HG02571 (cell line): Measurements from ENCODE around the gene PRR15L.
"Not testable (repeated sequence)": the region's sequence is repeated elsewhere in the genome, so short reads cannot be mapped to it uniquely, and the experiment has no call there.

ENCODE experiments used
- ATAC-seq: cut with Tn5 transposase; IDR thresholded peaks from one replicate; pipeline ENCODE4 v1.9.1; 2021; ENCODE audit warnings: mild to moderate bottlenecking, moderate library complexity; ENCODE audit not compliant: unreplicated experiment

PRR15L gene

DNA sequence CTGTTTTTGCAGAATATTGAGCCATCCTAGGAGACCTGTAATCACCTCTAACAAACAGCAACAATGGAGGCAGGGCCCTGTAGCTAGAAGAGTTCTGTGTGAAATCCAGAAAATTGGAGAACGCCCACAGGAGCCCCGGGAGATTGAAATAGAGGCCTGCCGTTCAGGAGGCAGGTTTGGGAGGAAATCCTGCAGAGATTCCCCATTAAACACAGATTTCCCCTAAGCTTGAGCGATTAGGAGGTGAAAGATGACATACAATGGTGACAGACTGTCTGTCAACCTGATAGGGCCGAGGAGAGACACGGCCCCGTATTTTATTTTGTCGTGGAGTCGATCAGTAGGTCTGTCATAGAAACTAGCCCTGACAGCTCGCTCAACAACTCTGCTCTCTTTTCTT lies 31.5 kb upstream of the PRR15L start:
- no peak for ATAC-seq

GRCh38 chr17:47988445-47988844 lies 30.8 kb upstream of the PRR15L start:
- ATAC-seq = not testable (repeated sequence)

DNA sequence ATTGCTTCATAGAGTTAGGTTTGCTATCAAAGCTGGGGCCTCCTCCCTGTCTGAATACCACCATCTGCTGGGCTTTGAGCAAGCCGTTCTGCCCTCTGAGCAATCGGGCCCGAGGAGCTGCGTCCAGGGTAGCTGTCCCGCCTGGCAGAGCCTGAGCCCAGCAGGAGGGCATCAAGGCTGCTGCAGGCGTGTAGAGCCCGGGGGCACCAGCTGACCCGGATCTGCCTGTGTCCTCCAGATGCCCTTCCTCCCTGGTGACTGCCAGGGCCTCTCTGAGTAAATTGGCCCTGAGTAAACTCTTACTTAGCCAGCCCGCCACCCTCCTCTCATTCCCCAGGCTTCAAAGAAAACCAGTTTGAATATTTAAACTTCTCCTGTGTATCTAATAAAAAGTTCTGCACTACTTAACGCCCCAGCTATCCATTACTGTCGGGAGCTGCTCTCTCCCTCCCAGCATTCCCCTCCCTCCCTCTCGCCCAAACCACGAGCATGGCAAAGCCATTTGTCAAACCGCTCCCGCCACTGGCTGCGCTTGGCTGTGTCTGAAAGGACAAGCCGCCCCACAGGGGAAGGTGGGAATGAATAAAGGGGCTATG lies 29.7 kb upstream of the PRR15L start:
- no peak for ATAC-seq

DNA sequence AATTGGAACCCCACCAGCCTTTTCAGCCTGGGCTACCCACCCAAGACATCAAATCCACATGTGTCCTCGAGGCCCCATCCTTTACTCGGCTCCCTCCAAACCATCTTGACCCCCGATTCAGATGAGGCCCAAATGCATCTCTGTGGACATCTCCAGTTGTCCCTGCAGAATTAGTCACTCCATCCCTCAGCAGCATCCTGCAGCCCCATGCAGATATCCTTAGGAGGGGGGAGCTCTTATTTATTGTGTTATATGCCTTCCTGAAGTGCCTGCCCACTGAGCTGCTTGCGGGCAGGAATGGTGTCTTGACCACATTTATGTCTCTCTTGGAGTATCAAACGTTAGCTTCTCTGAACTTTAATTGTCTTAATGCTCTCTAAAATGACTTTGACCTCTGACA lies 28.8 kb upstream of the PRR15L start:
- ATAC-seq = no peak

- ATAC-seq = no peak
These were observed 26.0 kb upstream of the PRR15L start for GRCh38 chr17:47983492-47984223.

DNA sequence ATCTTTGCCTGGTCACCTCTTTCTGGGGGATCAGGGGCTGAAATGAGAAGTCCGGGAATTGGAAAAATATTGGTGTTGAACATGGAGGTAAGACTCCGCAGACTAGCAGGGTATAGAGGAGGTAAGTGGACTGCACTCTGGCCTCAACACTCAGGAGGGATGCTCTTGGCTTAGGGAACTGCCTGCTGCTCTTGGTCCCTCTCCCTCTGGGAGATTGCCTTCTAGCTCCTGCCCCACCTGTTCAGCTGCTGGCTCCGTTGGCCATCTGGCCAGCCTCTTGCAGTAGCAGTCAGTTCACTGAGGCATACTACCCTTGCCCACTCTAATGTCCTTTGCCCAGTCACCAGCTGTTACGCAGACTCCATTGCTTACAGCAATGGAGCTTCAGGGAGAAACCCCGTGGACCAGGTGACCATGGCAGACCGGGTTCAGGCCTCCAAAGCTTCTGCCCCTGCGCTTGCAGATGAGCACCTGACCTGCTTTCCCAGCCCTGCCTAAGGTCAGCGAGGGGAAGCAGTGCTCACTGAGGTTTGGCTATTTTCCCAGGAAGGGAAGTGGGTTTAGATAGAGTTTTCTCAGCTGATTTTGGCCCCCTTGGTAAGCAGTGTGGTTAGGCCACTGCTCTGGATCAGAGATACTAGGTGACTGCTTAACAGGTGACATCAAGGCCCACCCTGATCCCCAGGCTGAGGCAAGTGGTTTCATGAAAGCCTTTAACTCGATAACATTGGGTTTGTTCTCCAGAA lies 25.1 kb upstream of the PRR15L start:
- no peak for ATAC-seq

GRCh38 chr17:47982091-47982617 lies 24.5 kb upstream of the PRR15L start:
- no peak for ATAC-seq

DNA sequence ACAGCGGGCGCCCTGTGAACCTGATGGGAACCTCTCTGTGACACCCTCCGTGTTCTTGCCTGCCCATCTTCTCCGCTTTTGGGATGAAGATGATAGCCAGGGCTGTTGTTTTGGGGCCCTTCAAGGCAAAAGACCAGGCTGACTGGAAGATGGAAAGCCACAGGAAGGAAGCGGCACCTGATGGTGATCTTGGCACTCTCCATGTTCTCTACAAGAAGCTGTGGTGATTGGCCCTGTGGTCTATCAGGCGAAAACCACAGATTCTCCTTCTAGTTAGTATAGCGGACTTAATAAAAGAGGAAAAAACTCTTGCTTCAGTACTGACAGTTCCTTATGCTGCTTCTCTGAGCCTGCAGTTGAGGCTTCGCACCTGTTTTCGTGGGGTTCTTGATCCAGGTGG lies 23.8 kb upstream of the PRR15L start:
- ATAC-seq = no peak

DNA sequence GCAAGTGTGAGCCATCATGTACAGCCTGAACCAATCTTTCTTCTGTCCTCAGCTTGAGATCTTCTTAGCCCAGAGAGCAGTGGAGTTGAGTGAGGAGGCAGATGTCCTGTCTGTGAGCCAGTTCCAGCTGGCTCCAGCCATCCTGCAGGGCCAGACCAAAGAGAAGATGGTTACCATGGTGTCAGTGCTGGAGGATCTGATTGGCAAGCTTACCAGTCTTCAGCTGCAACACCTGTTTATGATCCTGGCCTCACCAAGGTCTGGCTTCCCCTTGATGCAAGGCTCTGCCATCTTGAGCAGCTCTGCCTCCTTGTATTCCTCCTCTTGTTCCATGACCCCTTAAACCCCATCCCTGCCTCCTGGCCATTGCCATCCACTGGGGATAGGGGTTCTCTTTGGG lies 22.9 kb upstream of the PRR15L start:
- no peak for ATAC-seq

DNA sequence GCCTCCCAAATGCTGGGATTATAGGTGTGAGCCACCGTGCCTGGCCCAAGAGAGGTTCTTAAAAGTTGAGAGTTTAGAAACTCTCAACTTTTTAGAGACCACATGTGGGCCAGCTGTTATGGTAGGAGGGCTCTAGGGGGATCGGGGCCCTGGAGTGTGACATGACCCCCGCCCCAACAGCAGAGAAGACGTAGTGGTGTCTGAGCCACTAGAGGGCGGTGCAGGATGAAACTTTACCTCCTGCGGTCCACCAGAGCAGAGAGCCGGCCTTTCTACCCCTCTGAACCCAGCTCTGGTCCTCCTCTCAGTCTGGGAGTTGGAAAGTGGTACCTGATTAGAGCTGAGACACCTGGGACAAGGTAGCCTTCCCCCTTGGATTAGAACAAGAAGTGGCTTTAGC lies 20.6 kb upstream of the PRR15L start:
- no peak for ATAC-seq

DNA sequence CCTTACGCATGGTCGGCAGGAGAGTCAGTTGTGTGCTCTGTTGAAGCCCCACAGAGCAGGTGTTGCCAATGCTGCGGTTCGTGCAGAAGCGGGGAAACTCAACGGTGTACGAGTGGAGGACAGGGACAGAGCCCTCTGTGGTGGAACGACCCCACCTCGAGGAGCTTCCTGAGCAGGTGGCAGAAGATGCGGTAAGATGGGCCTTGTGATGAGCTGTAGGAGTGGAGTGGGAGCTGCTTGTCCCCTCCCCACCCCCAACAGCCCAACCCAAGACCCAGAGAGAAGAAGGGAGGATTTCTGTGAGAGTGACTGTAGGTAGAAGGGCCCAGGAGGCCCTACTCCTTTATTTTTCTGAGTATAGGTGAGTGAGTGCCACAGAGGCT lies 18.1 kb upstream of the PRR15L start:
- no peak for ATAC-seq

DNA sequence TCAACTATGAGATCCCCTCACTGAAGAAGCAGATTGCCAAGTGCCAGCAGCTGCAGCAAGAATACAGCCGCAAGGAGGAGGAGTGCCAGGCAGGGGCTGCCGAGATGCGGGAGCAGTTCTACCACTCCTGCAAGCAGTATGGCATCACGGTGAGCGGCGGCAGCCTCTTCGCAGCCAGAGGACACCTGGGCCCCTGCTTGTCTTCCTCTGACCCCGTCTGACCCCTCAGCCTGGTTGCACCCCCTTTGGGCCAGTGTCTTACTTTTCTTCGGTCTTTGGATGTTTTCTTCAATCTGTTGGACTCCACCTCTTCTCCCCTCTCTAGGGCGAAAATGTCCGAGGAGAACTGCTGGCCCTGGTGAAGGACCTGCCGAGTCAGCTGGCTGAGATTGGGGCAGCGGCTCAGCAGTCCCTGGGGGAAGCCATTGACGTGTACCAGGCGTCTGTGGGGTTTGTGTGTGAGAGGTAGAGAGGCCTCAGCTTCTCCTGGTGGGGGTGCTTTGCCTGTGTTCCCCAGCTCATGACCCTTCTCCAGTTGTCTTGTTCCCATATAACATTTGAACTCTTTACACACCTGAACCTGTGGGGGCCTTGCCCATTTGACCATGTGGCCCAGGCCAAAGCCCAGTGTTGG lies 17.6 kb upstream of the PRR15L start:
- ATAC-seq = no peak

GRCh38 chr17:47973541-47973940 lies 15.9 kb upstream of the PRR15L start:
- no peak for ATAC-seq

- peak; percentile 95 for ATAC-seq
These were observed 13.2 kb upstream of the PRR15L start, which contains the start of gene CDK5RAP3 for GRCh38 chr17:47970725-47971499. CDK5RAP3 (plus strand) TSS chr17:47971113; CDS start chr17:47971147, 34 bp downstream.

- ATAC-seq = no peak
These were observed 12.4 kb upstream of the PRR15L start for GRCh38 chr17:47969930-47970724.

- no peak for ATAC-seq
These were observed 11.2 kb upstream of the PRR15L start for GRCh38 chr17:47968836-47969235.

GRCh38 chr17:47967607-47968252 lies 10.0 kb upstream of the PRR15L start:
- no peak for ATAC-seq

GRCh38 chr17:47966079-47966519 lies 8.4 kb upstream of the PRR15L start:
- ATAC-seq = no peak

- ATAC-seq = no peak
These were observed 7.2 kb upstream of the PRR15L start for GRCh38 chr17:47964856-47965255.
